NCI-H748 (cell line): ENCODE measurements around the gene ATP6V0B.

Source experiments
- DNase-seq: peaks from one replicate; lab custom pipeline; 2025; ENCODE audit not compliant: unreplicated experiment; lab: John Stamatoyannopoulos, UW

The ATP6V0B gene

GRCh38 chr1:43999455-43999854 is 24.7 kb downstream of the ATP6V0B start:
- DNase-seq, result no peak

- no peak for DNase-seq
Measured at GRCh38 chr1:44000122-44000665, 25.4 kb downstream of the ATP6V0B start.

- no peak for DNase-seq
Measured at GRCh38 chr1:44002165-44002564, 27.4 kb downstream of the ATP6V0B start.

GRCh38 chr1:44002606-44003157 is 27.9 kb downstream of the ATP6V0B start:
- DNase-seq, result no peak

- no peak for DNase-seq
Measured at GRCh38 chr1:44008259-44008658, 33.5 kb downstream of the ATP6V0B start.

GRCh38 chr1:44010935-44011471 is 36.2 kb downstream of the ATP6V0B start:
- DNase-seq, result no peak

- no peak for DNase-seq
Measured at GRCh38 chr1:44012404-44012803, 37.6 kb downstream of the ATP6V0B start.

GRCh38 chr1:44012941-44013609 is 38.3 kb downstream of the ATP6V0B start:
- no peak for DNase-seq

GRCh38 chr1:44013949-44014348 is 39.2 kb downstream of the ATP6V0B start:
- DNase-seq, result no peak

- no peak for DNase-seq
Measured at GRCh38 chr1:44014365-44015104, 39.8 kb downstream of the ATP6V0B start.

- no peak for DNase-seq
Measured at GRCh38 chr1:44015206-44015605, 40.4 kb downstream of the ATP6V0B start.

- no peak for DNase-seq
Measured at GRCh38 chr1:44016041-44016889, 41.5 kb downstream of the ATP6V0B start.

- DNase-seq, result no peak
Measured at GRCh38 chr1:44016890-44017400, 42.2 kb downstream of the ATP6V0B start.

- DNase-seq, result no peak
Measured at GRCh38 chr1:44019466-44019948, 44.7 kb downstream of the ATP6V0B start.

GRCh38 chr1:44020464-44020863 is 45.7 kb downstream of the ATP6V0B start:
- DNase-seq, result no peak

GRCh38 chr1:44021156-44021555 is 46.4 kb downstream of the ATP6V0B start:
- no peak for DNase-seq

GRCh38 chr1:44021581-44022321 is 47.0 kb downstream of the ATP6V0B start:
- DNase-seq, result no peak

- no peak for DNase-seq
Measured at GRCh38 chr1:44024031-44024902, 49.5 kb downstream of the ATP6V0B start.
